OCI-LY3 (cell line): ENCODE data around the gene OR4D11.

Experiments
- CTCF ChIP-seq: fragments of 200-600, 300-600 bp; sonication (generic); IDR thresholded peaks from 2 replicates; pipeline ENCODE4 v1.5.1; 2014; ENCODE audit warnings: antibody characterized with exemption, low read length, low read depth
- EZH2phosphoT487 ChIP-seq: fragments of 200-600 bp; shearing (Covaris generic); IDR thresholded peaks from 2 replicates; pipeline ENCODE4 v1.6.1; 2018; ENCODE audit warnings: antibody characterized with exemption, mixed run types, low read depth

- TF ChIP-seq CTCF: no peak; the same call in 1 of the 2 replicates
- TF ChIP-seq EZH2phosphoT487: no peak
Observed at GRCh38 chr11:59523541-59523940, 20.2 kb downstream of the OR4D11 start.
